ENCODE measurements around the gene CRB2.

The CRB2 gene

DNA sequence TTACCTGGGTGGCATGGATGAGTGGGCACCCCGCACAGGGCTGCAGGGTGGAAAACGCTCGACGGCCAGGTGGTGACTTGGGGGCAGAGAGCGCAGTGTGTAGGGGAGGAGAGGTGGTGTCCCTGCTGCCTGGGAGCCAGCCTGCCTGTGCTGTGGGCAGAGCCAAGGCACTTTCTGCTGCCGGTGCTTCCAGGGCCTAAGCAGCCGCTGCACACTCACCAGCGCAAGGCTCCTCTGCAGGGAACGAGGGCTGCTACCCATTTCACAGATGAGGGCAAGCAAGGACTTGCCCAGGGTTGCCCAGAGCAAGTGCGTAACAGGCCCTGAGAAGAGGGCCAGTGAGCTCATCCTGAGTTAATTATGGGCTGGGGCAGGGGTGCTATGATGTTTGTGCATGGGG lies 62.5 kb downstream of the CRB2 start:
- H3K4me3 ChIP-seq (ENCODE audit: low read depth, low read length): no peak overlapping the region

DNA sequence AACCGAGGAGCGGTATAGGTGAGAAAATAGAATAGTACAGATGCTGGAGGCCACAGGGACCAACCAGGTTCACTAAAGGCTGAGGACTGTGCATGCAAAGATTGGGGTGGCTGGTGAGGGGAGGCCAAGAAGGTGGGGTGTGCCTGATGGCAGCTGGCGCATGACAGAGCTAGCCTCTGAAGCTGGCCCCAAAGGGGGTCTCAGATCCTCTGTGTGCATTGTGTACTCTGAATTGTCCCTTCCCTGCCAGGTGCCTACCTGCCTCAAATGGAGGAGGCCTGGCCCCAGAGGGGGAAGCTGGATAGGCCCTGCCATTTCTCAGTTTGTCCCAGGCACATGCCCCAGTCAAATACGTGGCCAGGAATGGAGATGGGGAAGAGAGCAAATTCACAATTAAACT lies 63.1 kb downstream of the CRB2 start:
- H3K4me3 ChIP-seq (ENCODE audit: low read depth, low read length): no peak overlapping the region

DNA sequence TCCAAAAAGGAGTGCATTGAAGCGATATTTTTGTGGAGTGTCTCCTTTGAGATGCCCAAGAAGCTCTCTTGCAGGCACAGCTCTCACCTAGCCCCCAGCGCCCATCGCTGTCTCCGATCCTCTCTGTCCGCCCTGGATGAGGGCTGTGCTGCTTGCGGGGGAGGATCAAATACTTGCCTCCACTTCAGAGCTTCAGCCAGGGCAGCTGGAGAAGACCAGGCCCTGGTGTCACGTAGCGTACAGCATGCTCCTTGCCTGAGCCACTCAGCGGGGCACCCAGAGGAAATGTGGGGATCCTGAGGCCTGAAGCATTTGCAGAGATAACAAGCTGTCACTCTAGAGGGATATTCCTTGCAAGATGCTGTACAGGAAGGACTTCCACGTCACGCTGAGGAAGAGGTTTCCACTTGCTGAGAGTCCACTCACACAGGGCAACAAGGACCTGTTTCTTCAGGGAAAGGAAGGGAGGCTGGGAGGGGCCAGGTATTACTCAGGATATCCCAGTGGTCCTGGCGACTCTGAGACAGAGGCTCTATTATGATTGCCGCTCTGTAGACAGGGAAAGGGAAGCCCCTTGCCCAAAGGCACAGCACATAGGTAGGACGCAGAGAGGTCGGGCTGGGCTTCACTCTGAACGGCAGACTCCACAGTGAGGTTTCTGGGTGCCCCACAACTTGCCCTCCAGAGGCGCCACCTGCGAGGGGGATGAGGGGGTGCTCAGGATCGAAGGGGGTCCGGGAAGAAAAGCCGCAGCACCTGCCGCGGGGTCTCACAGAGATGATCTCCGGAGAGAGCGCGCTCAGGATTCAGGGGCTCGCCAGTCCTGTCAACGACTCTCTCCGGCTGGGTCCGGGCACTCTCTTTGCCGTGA lies 64.0 kb downstream of the CRB2 start:
- no peak overlapping the region for H3K4me3 ChIP-seq (ENCODE audit: low read depth, low read length)

DNA sequence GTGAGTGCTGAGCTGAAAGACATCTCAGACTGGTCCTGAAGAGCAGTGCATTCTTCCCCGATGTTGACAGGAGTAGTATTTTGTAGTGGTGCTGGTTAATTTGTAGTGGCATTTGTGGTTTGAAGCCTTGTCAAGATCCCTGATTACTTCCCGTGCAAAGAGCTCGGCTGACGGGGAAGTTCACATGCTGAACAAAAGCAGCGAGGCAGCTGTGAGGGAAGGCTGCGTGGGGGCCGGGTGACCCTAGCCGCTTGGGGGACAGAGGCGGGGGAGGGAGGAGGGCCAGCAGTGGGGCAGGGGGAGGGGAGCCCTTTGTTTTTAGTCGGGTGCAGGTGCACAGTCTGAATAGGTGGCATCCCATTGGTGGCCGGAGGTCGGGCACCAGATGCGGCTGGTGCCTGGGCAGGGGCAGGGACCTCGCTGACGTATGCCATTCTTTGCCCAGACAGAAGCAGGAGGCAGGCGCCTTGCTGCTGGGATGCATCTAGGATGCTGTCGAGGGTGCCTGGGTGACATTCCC lies 64.7 kb downstream of the CRB2 start:
- no peak overlapping the region for H3K4me3 ChIP-seq (ENCODE audit: low read depth, low read length)

DNA sequence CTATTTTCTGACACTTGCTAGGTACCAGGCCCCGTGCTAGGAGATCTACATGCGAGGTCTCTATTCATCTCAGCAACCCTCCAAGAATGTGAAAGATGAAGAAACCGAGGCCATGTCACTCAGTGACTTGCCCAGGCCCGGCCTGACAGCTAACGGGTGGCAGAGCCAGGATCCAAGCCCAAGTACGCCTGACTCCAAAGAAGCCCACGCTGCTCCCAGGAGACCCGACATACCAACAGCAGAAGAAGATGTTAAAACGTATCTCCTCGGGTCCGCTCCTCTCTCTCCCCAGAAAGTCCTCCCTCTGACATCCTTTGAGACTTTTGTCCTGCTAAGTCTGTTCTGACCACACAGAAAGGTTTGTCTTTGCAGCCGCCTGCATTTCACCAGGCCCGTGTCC lies 65.2 kb downstream of the CRB2 start:
- H3K4me3 ChIP-seq (ENCODE audit: low read depth, low read length): no peak overlapping the region

DNA sequence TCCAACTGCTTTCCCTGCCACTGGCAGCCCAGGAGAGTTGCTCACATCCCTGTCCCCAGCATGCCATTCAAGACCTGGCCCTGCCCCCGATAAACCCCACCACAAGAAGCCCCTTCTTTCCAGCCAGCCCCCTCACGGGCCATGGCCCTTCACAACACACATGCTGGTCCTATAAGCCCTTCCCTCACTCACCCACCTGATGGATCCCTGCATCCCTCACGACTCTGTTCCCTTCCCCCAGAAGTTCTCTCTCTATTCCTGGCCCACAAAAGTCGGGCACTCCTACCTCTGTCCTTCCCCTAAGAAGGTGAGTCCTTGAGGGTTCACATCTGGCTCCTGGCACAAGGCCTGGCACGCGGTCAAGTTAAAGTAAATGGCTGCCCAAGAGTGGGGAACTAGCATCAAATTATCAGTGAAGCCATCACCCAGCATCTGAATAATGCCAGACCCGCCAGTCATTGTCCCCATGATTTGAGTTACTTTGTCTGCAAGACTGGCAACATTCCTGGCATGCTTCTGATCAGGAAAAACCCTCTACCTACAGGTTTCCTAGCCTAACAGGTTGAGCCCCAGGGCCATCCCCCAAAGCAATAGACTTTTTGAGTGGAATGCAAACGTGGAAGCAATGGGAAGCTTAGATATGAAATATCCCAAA lies 65.9 kb downstream of the CRB2 start:
- H3K4me3 ChIP-seq (ENCODE audit: low read depth, low read length): no peak overlapping the region

DNA sequence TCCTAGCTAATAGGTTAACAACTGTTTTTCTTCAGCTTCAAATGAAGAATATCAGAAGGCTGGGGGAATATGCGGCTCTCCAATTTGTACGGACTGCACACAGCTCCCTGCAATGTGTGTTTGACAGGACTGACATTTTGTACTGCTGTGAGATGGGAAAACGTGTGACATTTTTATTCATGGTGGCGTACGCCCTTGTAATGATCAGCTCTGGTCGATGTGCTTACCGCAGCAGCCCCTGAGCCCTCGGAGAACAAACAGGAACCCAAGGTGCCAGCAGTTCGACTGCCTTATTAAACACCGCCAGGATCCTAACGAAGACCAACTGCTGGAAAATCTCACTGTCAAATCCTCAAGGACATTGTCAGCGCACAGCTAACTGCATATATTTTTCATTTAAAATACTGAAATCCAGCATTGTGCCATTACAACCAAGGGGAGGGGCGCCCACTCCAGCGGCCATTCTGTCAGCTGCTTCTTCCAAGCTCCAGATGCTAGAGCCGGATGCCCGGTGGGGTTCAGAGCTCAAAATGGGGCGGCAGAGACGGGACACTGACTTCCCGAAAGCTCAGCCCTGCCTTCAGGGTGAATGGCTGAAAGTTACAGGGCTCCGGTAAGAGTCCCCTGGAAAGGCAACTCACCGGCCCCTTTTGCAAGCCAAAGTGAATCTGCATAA lies 66.8 kb downstream of the CRB2 start:
- H3K4me3 ChIP-seq (ENCODE audit: low read depth, low read length): no peak overlapping the region

DNA sequence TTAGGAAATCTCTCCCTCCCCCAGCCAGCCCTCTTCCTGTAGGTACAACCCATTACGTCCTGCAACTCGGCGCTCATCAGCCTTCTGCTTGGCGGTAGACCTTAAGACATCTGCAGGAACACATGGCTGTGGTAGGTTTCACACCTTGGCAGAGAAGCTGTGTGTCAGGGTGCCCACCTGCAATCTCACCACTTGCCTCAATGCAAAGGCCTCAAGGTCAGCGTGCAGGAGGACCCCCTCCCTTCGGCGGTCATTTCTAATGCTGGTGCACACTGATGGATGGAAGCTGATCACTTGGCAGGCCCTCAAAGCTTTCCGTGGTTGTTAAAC lies 67.3 kb downstream of the CRB2 start:
- H3K4me3 ChIP-seq (ENCODE audit: low read depth, low read length): no peak overlapping the region

DNA sequence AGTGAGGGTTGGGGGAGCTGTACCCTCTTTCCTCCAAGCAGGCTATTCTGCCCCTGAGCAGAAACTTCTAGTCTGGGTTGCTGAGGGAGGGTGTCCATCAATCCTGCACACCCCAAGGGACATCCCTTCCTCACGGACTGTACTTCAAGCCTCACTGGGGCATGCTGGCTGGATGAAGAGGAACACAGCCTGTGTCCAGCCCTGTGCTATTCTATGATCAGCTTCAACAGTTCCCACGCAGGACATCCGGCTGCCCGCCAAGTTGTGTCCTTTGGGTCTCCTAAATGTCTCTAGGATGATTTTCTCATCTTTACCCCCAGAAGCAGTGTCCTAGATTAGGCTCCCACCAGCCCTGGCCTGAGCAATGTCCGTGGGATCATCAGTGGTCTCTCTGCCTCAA lies 68.1 kb downstream of the CRB2 start:
- no peak overlapping the region for H3K4me3 ChIP-seq (ENCODE audit: low read depth, low read length)

DNA sequence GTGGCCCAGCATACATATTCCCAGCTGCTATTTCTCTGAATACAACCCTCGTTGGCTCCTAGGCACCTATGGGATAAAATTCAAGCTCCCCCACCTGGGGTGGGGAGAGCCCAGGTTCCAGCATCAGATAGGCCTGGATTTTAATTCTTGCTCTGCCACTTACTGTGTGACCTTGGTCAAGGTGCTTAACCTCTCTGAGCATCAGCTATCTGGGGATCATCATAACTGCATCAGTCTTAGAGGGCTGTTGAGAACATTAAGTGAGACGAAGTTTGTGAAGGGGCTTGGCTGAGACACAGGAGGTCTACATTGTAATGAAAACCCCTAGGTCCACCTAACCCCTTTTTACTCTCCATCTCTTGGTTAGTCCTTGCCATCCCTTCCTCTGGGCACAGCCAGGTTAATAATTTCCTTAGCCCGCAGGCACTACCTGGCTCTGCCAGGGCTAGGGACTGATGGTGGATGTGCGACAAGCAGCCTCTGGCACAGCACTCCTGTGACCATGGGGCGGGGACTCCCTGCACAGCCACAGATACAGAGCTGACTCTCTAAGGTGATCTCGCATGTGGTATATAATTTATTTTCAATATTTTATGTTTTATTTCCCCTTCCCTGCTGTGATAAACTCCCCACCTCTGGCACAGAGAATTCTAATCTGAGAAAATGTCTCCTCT lies 68.7 kb downstream of the CRB2 start:
- no peak overlapping the region for H3K4me3 ChIP-seq (ENCODE audit: low read depth, low read length)

DNA sequence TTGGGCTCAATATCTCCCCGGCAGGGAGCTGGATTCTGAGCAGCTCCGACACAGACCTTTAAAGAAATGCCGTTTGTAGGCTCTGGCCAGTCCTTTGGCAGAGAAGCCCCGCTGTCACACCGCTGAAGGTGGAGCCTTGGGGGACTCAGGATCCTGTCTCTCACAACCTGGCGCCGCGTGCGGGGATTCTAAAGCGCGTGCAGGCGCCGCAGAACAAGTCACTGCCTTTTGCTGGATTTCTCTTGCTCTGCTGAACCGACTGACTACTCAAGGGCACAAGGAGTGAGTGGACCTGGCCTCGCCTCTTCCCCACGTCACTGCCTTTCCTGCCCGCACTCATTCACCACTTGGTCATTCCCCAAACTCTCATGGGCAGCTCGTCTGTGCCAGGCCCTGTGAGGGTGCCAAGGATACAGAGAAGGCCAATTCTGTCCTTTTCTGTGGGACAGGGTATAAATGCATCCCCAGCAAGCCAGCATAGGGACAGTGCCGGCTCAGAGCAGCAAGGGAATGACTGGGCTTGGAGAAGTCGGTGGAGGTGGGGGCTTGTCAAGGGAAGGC lies 69.3 kb downstream of the CRB2 start:
- H3K4me3 ChIP-seq (ENCODE audit: low read depth, low read length): no peak overlapping the region

DNA sequence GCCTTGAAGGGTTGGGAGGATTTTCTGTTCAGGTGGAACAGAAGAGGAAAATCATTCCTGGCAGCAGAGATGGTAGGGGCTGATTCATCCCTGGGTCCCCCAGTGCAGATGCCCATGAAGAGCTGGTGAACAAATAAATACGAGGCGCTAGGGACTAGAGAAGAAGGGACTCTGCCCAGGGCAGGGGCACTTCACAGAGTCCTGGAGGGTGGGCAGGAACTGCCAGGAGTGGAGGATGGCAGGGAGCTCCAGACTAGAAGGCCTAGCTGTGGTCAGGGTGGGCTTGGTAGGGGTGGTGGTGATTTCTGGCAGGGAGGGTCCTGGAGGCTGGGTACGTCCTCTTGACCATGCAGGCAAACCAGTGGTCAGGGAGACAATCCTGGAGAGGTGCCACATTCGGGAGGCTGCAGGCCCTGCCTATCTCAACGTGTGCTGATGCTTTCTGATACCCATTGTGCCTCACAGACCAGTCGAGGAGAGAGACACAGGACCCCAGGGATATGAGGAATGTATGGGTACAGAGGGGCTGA lies 69.9 kb downstream of the CRB2 start:
- H3K4me3 ChIP-seq (ENCODE audit: low read depth, low read length): no peak overlapping the region

DNA sequence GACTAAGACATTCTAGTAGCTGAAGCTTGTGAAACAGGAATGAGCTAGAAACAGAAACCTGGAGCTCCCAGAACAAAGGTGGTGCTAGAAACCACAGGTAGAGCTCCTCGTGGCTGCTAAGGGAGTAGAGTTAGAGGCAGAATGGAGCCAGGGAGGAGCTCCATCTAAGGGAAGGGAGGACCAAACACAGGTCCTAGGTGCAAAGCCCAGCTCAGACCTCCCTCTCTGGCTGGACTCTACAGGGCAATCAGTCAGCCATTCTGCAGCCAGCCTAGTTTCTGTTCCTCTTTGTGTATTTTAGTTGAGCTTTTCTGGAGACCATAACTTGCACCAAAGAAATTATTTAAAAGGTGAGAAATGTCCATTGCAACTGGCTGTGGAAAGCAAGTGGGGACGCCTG lies 70.4 kb downstream of the CRB2 start:
- no peak overlapping the region for H3K4me3 ChIP-seq (ENCODE audit: low read depth, low read length)

All from iPS-11a (cell line).